Measurements from ENCODE around the gene GPR35.

- TF ChIP-seq CTCF (optimal IDR thresholded peaks at IDR 0.05 in 1 of 3, IDR thresholded peaks at IDR 0.05 in 1 of 3, conservative IDR thresholded peaks at IDR 0.05 in 1 of 3; ENCODE audit: extremely low read depth in 1 of 3, insufficient read depth in 2 of 3, low read length in 3 of 3) (no peak), EZH2 (IDR thresholded peaks at IDR 0.05; ENCODE audit: low read length) (no peak)
Measured at GRCh38 chr2:240644171-240644651, 18.9 kb downstream of the GPR35 start.
